A673 (cell line): ENCODE data around the gene IRF6.

ENCODE experiments used
- CTCF ChIP-seq: fragments of 300-800, 200-600 bp; sonication (generic); conservative IDR thresholded peaks from 2 replicates; pipeline ENCODE4 v1.5.1; 2017; ENCODE audit warnings: low read depth, mild to moderate bottlenecking, antibody characterized with exemption, low read length, moderate library complexity, mixed read lengths
- EZH2 ChIP-seq: fragments of 200-600 bp; sonication (generic); IDR thresholded peaks from 2 replicates; pipeline ENCODE4 v1.6.1; 2017; ENCODE audit warnings: borderline replicate concordance, low read depth, mild to moderate bottlenecking, mixed read lengths, antibody characterized with exemption, low read length; ENCODE audit not compliant: poor library complexity, severe bottlenecking

- no peak for TF ChIP-seq CTCF
- TF ChIP-seq EZH2 = no peak
Measured at GRCh38 chr1:209743145-209743482, 62.8 kb downstream of the IRF6 start.
